Activated CD4-positive, CD25-positive, alpha-beta regulatory T cell treated with anti-CD3 and anti-CD28 coated beads, Interleukin-2, amount 50 U/mL, for 16 hours (primary cell): Measurements from ENCODE around the gene SLC17A1.
"Not testable (repeated sequence)": the region's sequence is repeated elsewhere in the genome, so short reads cannot be mapped to it uniquely, and the experiment has no call there.

Experiments used
- DNase-seq: peaks from one replicate; pipeline ENCODE4 v3.0.0-alpha.2; 2020; ENCODE audit warnings: low read depth, low spot score

Gene SLC17A1

GRCh38 chr6:25756382-25757363 lies 75.2 kb downstream of the SLC17A1 start:
- no peak for DNase-seq

GRCh38 chr6:25755483-25755882 lies 76.4 kb downstream of the SLC17A1 start:
- DNase-seq = no peak

- no peak for DNase-seq
These were observed 77.3 kb downstream of the SLC17A1 start, which contains the start of gene SLC17A4 for GRCh38 chr6:25754535-25754934. SLC17A4 (plus strand) TSS chr6:25754742; CDS start chr6:25761963, 7,221 bp downstream.

GRCh38 chr6:25753079-25753478 lies 78.8 kb downstream of the SLC17A1 start:
- DNase-seq = no peak

GRCh38 chr6:25750906-25751305 lies 80.9 kb downstream of the SLC17A1 start:
- DNase-seq = no peak

- no peak for DNase-seq
These were observed 82.0 kb downstream of the SLC17A1 start for GRCh38 chr6:25749837-25750236.

GRCh38 chr6:25748601-25749517 lies 83.0 kb downstream of the SLC17A1 start:
- DNase-seq = not testable (repeated sequence)

GRCh38 chr6:25748049-25748448 lies 83.8 kb downstream of the SLC17A1 start:
- DNase-seq = no peak

GRCh38 chr6:25747477-25747876 lies 84.4 kb downstream of the SLC17A1 start:
- no peak for DNase-seq

GRCh38 chr6:25746968-25747367 lies 84.9 kb downstream of the SLC17A1 start:
- no peak for DNase-seq

- DNase-seq = no peak
These were observed 86.0 kb downstream of the SLC17A1 start for GRCh38 chr6:25745836-25746235.

- no peak for DNase-seq
These were observed 88.0 kb downstream of the SLC17A1 start for GRCh38 chr6:25743868-25744267.

GRCh38 chr6:25735261-25735660 lies 96.6 kb downstream of the SLC17A1 start:
- no peak for DNase-seq
